ENCODE results near the gene STAP1.

The STAP1 gene

DNA sequence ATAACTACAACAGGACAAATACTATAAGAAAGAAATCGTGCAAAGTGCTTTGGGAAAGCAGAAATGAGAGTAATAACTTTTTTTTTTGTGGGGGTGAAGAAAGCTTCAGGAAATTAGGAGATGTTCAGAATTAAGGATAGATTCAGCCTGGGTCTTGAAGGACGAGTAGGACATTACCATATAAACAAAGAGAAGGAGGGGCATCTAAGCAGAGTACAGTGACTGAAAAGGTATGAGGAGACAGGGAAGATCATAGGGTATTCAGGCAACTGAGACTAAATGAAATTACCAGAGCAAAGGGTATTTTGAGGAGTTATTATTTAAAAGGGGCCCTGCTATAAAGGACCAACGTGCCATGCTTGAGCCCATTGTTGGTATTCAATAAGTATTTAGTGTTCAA is 3.1 kb upstream of the STAP1 start:
- DNase-seq (ENCODE audit: low read depth, low spot score), result no peak

DNA sequence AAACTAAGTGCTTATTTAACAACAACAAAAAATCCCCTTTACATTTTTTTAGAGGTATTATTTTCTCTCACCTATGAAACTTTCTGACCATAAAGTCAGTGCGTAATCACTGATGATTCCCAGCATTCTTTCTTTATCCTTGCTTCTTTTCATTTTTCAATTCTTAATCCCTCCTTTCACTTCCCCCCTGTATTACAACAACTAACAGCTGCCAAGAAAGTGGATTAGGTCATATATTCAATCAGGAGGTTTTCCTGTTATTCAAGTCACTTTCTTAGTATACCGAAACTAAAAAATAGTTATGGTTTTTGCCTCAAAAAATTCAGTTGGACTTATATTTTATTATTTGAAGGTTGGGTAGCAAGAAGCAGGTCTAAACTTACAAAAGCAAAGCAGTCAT is 2.1 kb upstream of the STAP1 start:
- DNase-seq (ENCODE audit: low read depth, low spot score), result no peak

DNA sequence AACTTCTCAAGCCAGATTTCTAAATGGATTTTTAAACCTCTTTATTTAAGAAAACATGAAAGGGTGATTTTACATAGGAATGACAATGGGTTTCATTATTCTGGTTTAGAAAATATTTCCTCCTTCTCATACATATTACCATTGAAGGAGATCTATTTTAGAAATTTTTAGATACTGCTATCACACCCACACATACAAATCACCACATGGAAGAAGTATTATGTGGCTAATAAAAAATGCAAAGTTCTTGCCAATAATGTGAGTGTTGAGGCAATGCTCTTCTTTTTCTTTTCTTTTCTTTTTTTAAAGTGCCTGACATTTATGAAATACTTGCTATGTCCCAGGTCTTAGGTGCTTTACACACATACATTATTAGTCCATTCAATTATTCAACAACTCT is 6.8 kb downstream of the STAP1 start:
- DNase-seq (ENCODE audit: low read depth, low spot score), result no peak

DNA sequence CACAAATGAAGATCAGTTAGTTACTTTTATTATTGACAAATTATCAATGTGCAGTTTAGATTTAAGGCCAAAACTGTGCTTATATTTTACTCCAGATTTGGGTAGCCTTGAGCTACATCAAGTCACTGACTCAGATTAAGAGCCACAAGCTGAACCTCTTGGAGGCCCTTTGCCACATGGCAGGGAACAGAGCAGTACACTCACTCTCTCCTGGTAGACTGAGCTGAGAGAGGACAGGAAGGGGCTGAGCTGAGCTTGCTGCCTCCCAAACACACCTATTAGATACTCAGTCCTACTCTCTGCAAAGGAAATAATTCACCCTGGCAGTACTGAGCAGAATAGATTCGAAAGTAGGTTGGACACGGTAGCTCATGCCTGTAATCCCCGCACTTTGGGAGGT is 7.8 kb downstream of the STAP1 start:
- no peak for DNase-seq (ENCODE audit: low read depth, low spot score)

DNA sequence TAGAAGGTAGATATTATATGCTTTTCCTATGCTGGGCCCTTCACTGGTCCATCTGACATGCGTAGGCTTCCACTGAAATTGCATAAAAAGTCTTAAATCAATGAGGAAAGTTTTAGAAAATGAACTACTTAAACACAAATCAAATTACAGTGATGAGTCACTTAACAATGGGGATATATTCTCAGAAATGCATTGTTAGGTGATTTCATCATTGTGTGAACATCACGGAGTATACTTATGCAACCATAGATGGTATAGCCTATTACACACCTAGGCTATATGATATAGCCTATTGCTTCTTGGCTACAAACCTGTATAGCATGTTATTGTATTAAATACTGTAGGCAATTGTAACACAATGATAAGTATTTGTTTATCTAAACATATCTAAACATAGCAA is 10.3 kb downstream of the STAP1 start:
- no peak for DNase-seq (ENCODE audit: low read depth, low spot score)

DNA sequence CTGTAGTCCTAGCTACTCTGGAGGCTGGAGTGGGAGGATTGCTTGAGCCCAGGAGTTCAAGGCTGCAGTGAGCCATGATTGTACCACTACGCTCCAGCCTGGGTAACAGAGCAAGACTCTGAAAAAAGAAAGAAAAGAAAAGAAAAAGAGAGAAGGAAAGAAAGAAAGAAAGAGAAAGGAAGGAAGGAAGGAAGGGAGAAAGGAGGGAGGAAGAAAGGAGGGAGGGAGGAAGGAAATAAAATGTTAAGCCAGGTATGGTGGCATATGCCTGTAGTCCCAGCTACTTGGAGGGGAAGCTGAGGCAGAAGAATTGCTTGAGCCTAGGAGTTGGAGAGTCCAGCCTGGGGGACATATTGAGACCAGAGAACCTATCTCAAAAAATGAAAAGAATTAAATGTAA is 12.0 kb downstream of the STAP1 start:
- no peak for DNase-seq (ENCODE audit: low read depth, low spot score)

DNA sequence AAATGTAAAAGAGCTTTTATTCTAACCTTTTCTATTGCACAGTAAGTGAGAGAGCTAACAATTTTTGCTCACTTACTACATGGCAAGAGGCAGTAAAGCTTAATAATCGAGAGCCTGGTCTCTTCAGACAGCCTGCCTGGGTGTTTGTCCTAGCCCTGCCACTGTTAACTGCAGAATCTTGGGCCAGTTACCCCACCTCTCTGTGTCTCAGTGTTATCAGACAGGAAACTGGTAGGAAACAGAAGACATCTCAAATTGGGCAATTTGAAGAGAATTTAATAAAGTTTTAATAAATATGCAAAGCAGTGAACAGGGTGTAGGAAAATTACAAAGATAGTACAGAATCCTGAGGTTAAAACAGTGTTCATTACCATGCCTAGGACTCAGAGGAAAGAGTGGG is 13.4 kb downstream of the STAP1 start:
- DNase-seq (ENCODE audit: low read depth, low spot score), result no peak

DNA sequence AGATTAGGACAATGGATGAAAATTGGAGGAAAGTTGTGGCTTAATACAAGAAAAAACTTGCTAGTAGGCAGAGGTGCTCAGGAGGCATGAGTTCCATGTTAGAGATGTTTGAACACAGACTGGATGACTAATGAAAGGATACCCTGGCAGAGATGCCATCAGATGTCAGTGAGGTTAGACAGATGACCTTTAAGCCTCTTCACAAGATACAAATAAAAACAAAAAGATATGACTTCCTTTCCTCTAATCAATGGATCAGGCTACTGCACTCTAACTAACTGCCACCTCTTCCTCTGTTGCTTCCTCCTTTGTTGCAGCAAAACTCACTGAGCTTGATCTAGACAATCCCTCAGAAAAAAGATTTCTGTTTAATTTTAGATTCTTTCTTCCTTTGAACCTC is 14.7 kb downstream of the STAP1 start:
- no peak for DNase-seq (ENCODE audit: low read depth, low spot score)

DNA sequence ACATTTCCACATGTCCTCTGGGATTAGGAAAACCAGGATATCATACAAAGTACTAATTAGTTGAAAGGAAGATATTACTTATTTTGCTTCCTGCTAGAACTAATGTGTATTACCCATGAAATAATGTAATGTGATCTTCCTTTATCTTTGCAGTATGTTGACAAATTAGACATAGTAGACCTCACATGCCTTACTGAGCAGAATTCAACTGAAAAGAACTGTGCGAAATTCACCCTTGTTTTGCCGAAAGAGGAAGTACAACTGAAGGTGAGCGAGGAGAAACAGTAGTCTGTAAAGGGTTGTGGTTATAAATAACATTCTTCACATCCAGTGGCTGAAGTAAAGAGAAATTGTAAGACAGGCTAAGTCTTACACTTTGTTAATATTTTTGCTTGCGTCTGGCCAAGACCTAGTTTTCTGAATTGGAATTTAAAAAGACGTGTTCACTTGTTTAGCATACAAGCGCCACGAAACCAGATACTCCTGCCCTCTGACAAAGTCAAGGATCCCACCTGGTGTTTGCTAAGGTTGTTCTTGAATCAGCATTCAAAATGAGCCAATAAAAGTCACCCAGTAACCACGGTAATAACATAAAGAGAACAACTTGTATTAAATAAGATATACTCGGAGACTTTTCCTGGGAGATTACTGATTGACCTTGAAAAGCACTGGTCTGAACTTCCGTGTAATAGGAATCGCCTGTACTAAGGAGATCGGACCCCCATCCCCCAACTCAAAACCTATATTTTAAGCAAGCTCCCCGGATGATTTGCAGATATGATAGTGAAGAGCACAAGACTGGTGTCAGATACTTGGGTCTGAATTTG is 16.9 kb downstream of the STAP1 start:
- DNase-seq (ENCODE audit: low read depth, low spot score), result no peak

DNA sequence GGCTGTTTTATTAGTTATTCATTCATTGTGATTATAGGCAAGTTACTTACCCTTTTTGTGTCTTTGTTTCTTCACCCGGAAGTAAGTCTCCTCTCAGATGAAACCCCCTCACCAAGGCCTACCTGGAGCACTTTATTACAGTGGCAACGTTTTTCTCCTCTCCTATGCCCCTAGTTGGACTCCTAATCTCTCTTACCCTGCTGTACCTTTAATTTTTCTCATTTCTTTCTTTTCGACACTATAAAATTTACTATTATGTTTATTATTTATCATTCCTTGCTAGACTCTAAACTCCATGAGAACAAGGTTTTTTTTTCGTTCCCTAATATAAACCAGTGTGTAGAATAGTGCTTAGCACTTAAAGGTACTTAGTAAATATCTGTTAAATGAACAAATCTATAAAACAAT is 17.5 kb downstream of the STAP1 start:
- DNase-seq (ENCODE audit: low read depth, low spot score), result no peak

DNA sequence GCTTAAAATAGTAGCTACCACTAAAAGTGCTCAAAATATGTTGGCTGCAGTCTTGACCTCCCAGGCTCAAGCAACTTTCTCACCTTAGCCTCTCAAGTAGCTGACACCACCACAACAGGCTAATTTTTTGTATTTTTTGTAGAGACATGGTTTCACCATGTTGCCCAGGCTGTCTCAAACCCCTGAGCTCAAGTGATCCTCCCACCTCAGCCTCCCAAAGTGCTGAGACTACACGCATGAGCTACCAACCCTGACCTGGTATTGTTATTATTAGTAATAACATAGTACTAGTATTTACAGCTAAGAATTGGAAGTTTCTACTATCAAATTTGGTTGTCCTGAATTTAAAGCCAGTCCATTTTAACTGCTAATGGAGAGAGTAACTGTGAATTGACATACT is 18.0 kb downstream of the STAP1 start:
- no peak for DNase-seq (ENCODE audit: low read depth, low spot score)

DNA sequence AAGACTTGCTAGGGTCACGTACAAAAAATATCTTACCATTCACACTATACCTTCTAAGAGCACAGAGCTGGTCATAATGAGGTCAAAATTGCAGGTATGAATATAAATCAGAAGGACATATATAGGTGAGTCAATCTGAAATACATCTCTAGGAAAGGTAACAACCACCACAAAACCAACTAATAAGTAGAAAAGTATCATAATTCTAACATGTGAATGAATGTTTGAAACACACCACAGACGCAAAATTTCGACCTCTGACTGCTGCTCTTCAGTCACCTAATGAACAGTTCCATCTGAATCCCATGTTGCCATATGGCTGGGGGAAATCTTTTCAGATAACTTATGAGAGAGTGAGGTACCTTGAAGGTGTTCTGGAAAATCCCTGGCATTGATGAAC is 22.1 kb downstream of the STAP1 start:
- no peak for DNase-seq (ENCODE audit: low read depth, low spot score)

DNA sequence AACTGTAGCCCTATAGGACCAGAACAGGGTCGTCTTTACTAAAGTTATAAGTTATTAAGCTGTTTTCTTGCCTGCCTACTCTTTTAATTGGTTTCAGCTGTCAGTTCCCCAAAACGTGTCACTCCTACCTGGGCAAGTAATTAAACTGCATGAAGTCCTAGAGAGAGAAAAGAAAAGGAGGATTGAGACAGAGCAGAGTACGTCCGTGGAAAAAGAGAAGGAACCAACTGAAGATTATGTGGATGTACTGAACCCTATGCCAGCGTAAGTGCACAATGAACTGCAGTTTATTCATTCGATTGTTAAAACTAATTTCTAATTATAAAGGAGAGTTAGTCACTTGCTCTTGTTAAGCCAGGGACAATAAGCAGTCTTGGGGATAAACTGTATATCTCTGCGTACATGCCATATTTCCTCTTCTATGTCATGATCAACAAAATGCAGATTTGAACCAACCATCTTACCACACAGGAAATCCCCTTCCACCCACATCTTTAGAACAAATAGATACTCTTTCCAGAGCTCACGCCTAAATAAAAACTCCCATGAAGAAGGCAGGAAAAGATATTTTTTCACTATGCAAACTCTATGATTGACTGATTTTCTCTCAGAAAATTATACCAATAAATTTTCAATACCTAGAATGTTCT is 22.8 kb downstream of the STAP1 start:
- no peak for DNase-seq (ENCODE audit: low read depth, low spot score)

DNA sequence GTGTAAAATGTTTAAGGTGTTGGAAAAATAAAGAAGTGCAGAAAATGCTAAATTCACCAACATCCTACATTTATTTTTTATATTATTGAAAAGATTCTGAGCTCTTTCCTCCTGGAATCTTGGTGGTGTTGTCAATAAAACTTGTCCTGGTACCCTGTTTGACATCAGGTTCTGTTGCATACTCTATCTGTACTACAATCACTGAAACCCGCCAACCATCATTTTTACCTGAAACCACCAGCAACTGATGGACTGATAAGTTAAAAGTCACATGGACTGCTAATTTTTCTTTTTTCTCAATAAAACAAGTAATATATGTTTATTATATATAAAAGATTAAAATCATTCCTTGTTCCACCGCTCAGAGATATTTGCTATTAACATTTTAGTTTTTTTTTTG is 23.4 kb downstream of the STAP1 start:
- DNase-seq (ENCODE audit: low read depth, low spot score), result no peak

DNA sequence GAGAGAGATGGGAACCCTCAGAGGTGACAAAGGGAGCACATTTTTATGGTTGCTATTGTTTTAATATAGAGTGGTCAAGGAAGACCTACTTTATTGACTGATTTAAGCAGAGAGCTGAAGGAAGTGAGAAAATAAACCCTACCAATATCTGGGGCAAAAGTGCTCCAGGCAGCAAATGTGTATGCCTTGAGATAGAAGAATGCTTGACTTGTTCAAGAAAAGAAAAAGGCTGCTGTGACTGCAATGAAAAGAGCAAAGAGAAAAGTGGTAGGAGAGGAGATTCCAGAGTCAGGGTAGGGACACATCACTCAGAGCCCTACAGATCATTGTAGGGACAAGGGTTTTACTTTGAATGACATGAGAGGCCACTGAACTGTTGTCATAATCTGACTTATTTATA is 26.0 kb downstream of the STAP1 start:
- DNase-seq (ENCODE audit: low read depth, low spot score), result no peak

DNA sequence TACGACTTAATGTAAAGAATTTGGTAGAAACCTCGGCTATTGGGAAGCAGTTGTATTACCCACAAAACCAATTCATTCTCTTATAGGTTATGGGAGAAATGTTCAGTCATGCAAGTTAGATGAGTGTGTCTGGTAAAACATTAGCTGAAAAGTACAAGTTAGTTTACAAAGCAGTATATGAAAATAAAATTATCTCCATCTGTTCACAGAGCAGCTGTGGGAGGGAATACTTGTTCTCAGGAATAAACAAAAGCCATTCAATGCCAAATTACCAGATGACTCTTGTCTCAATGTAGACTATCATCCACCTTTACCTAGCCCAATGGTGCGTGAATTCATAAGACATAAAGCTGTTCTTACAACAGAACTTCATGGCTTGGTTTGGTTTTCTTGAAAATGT is 28.6 kb downstream of the STAP1 start:
- no peak for DNase-seq (ENCODE audit: low read depth, low spot score)

DNA sequence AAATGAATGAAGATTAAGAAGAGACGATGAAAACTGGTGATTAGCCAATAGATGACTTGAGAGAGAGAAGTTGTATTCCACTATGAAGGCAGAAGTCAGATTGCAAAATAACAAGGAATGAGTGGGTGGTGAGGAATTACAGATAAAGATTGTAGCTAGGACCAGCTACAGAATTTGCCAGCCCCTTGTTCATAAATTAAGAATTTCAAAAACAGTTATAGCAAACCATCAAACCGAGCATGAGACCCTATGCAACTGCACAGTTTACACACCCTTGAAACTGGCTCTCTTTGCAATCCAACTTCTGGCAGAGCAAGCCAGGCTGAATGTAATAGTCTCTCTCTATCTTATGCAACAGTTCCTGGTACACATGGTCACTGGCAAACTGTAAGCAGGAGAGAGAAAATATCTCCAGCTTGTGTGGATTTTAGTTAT is 35.2 kb downstream of the STAP1 start:
- no peak for DNase-seq (ENCODE audit: low read depth, low spot score)

DNA sequence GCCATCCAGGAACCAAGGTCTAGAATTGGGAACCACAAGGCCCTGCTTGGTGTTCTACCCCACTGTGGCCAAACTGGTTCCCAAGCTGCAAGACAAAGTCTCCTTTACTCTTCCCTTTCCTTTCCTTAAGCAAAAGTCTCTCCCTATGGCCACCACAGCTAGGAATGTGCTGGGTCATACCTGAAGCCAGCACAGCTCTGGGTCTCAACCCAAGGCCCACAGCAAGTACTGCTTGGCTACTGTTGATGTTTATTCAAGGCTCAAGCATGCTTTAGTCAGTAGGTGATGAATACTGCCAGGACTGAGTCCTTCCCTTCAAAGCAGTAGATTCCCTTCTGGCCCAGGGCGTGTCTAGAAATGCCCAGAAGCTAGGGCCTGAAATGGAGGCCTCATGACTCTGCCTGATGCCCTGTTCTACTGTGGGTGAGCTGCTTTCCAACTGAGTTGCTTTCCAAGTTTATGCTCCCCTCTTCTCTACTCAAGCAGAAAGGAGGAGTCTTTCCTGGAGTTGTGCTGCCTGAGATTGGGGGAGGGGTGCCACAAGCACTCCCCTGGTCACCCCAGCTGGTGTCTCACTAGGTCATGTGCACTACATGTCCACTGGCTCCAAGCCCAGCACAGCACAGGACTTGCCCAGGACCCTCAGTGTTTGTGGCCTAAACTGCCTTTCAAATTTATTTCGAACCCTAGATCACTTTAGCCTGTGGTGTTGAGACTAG is 44.9 kb downstream of the STAP1 start:
- no peak for DNase-seq (ENCODE audit: low read depth, low spot score)

DNA sequence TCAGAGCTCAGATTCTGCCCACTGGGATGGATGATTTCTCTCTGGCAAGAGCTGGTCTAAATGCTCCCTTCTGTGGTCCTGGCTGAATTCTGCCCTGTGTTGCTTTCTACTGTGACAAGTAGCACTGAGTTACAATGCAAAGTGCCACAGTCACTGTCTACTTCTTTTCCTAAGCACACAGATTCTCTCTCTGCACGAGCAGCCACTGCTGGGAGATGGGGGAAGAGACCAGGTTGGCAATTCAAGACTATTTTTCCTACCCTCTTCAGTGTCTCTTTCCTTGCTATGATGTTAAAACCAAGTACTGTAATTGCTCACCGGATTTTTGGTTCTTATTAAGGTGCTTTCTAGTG is 45.5 kb downstream of the STAP1 start:
- DNase-seq (ENCODE audit: low read depth, low spot score), result no peak

DNA sequence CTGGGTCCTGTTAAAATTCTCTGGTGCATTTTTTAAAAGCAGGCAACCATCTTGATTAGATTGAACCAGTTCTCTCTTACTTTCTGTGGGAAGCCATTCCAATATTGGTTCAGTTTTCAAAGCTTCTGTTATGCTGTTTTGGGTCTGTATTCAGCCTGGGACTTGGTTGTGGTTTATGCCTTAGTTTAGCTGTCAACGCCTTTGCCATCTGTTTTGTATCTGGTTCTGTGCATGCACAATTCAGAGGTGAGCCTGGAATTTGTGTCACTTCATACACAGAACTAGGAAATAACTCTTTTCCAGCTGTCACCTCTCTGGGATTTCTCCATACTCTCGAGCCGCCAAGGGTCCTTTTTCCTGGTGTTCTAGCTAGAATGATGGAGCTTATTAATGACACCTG is 46.2 kb downstream of the STAP1 start:
- DNase-seq (ENCODE audit: low read depth, low spot score), result no peak

DNA sequence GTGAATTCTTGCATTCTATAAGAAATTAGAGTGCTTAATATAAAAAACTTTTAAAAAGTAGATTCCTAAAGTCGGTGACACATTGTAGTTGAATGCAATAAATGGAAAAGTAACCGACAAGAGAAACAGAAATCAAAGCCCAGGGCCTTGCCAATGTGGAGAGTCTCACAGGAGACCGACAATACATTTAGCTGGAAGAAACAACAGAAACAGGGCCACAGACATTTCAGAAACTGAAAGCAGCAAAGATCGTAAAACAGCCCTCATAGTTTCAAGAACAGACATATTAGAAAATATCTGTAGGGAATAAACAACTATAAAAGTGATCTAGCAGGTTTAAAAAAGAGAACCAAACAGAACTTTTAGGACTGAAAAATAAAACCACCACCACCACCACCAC is 49.5 kb downstream of the STAP1 start:
- no peak for DNase-seq (ENCODE audit: low read depth, low spot score)

DNA sequence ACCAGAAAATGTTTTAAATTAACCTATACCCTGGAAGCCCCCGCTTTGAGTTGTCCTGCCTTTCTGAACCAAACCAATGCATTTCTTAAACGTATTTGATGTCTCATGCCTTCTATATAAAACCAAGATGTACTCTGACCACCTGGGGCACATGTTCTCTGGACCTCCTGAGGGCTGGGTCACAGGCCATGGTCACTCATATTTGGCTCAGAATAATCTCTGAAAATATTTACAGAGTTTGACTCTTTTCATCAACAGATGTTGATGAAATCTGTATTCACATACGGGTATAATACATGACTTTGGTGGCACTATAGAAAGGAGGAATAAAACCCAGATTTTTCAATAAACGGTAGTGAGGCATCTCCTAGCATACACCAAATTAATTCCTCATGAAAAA is 55.7 kb downstream of the STAP1 start:
- no peak for DNase-seq (ENCODE audit: low read depth, low spot score)

DNA sequence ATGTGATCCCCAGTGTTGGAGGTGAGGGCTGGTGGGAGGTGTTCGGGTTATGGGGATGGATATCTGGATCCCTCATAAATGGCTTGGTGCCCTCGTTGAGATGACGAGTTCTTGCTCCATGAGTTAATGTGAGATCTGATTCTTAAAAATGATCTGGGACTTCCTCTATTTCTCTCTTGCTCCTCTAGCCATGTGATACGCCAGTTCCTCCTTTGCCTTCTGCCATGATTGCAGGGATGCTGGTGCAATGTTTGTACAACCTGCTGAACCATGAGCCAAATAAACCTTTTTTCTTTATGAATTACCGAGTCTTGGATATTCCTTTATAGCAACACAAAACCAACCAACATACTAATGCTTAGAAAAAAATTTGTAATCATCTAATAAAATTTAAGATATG is 56.6 kb downstream of the STAP1 start:
- no peak for DNase-seq (ENCODE audit: low read depth, low spot score)
